GOT3 (cell line): ENCODE data around the gene PTPRU.

Experiments
- DNase-seq: peaks from one replicate; lab custom pipeline; 2025; ENCODE audit warnings: mixed read lengths; lab: John Stamatoyannopoulos, UW

The PTPRU gene

GRCh38 chr1:29267321-29268070 is 31.2 kb downstream of the PTPRU start:
- DNase-seq = no peak

- no peak for DNase-seq
These were observed 33.1 kb downstream of the PTPRU start for GRCh38 chr1:29269382-29269781.

- DNase-seq = no peak
These were observed 34.7 kb downstream of the PTPRU start for GRCh38 chr1:29270929-29271521.

GRCh38 chr1:29271724-29272123 is 35.4 kb downstream of the PTPRU start:
- DNase-seq = no peak

GRCh38 chr1:29272147-29272907 is 36.0 kb downstream of the PTPRU start:
- no peak for DNase-seq

- DNase-seq = no peak
These were observed 39.1 kb downstream of the PTPRU start for GRCh38 chr1:29275435-29275834.

- DNase-seq = no peak
These were observed 41.8 kb downstream of the PTPRU start for GRCh38 chr1:29278124-29278523.

- no peak for DNase-seq
These were observed 43.1 kb downstream of the PTPRU start for GRCh38 chr1:29279406-29279805.

GRCh38 chr1:29279951-29280391 is 43.6 kb downstream of the PTPRU start:
- no peak for DNase-seq

GRCh38 chr1:29280409-29281131 is 44.2 kb downstream of the PTPRU start:
- no peak for DNase-seq

- DNase-seq = no peak
These were observed 45.2 kb downstream of the PTPRU start for GRCh38 chr1:29281571-29281970.

GRCh38 chr1:29282135-29282923 is 46.0 kb downstream of the PTPRU start:
- DNase-seq = no peak

- no peak for DNase-seq
These were observed 46.8 kb downstream of the PTPRU start for GRCh38 chr1:29282924-29283803.

- DNase-seq = no peak
These were observed 47.5 kb downstream of the PTPRU start for GRCh38 chr1:29283804-29284195.

- DNase-seq = no peak
These were observed 48.1 kb downstream of the PTPRU start for GRCh38 chr1:29284286-29284960.

GRCh38 chr1:29284961-29285560 is 48.7 kb downstream of the PTPRU start:
- no peak for DNase-seq

GRCh38 chr1:29285771-29286170 is 49.4 kb downstream of the PTPRU start:
- no peak for DNase-seq

- no peak for DNase-seq
These were observed 50.0 kb downstream of the PTPRU start for GRCh38 chr1:29286194-29286767.

GRCh38 chr1:29289493-29289892 is 53.2 kb downstream of the PTPRU start:
- no peak for DNase-seq
